ENCODE measurements around the gene DDX51. TPM values are rescaled to one million over a fixed set of nuclear protein-coding genes. Genes with fewer than 3 reads are reported as not detected.
"Not testable (repeated sequence)": the region's sequence is repeated elsewhere in the genome, so short reads cannot be mapped to it uniquely, and the experiment has no call there.

The DDX51 gene
- total and polyA plus RNA-seq, 2 experiments from 2014 or later = 12.4 to 18.3 TPM

- not testable (repeated sequence) for H3K27me3 ChIP-seq (ENCODE audit: insufficient read depth); H3K27me3 Mint-ChIP-seq (ENCODE audit: insufficient read depth, low read depth, poor library complexity); H3K4me3 ChIP-seq; H4K20me1 ChIP-seq (replicated peaks; ENCODE audit: insufficient read depth); H3K4me1 ChIP-seq (ENCODE audit: insufficient read depth); H3K4me3 Mint-ChIP-seq; H3K36me3 ChIP-seq (ENCODE audit: insufficient read depth); H3K9me2 ChIP-seq (ENCODE audit: insufficient read depth); H3K4me2 ChIP-seq; H3F3A ChIP-seq (replicated peaks; ENCODE audit: low read depth); H3K9me3 Mint-ChIP-seq; DNase-seq (ENCODE audit: low spot score); H3K27ac ChIP-seq (ENCODE audit: low read depth); H2AFZ ChIP-seq
- H3K36me3 Mint-ChIP-seq (ENCODE audit: low read depth) = peaks cover 28% of the 10 kb centered on the region
- peak overlapping the region; percentile 30; the same call in 1 of the 2 replicates for H3K27ac Mint-ChIP-seq
- H3K4me1 Mint-ChIP-seq = peaks cover 13% of the 10 kb centered on the region
- ATAC-seq = 0 out of 3 replicates have a peak, but pooled peaks have one; percentile 15
- peaks cover 13% of the 10 kb centered on the region; the same call in 1 of the 2 replicates for H3K79me2 ChIP-seq (replicated peaks; ENCODE audit: insufficient read depth)
Observed at GRCh38 chr12:132103072-132103471, 41.0 kb downstream of the DDX51 start.

DNA sequence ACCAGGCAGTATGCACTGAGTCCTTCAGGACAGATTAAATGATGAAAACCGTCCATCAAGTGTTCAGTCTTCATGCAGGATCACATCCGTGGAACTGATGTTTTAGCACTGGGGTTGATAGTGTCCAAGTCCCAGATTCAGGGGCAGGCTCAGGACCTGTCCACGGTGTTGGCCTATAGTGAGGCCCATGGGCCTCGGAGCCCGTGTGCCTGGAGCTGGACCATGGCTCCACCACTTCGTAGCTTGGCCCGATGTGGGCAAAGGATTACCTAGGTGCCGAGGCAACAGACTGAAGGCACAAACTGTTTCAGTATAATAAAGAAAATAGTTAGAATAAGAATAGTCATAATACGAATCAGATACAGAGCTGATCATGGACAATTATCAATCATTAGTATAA is 41.8 kb downstream of the DDX51 start:
- H3K27me3 Mint-ChIP-seq (ENCODE audit: insufficient read depth, low read depth, poor library complexity) = peaks cover 5% of the 10 kb centered on the region
- peaks cover 32% of the 10 kb centered on the region for H3K36me3 Mint-ChIP-seq (ENCODE audit: low read depth)
- H4K20me1 ChIP-seq (replicated peaks; ENCODE audit: insufficient read depth) = peaks cover 11% of the 10 kb centered on the region; the same call in 1 of the 2 replicates
- DNase-seq (ENCODE audit: low spot score) (no peak), ATAC-seq (no peak)
- peaks cover 8% of the 10 kb centered on the region; the same call in 2 of the 3 replicates for H3K4me1 Mint-ChIP-seq
- H3K4me2 ChIP-seq = no peak overlapping the region
- H3K27ac Mint-ChIP-seq = no peak overlapping the region
- H3K79me2 ChIP-seq (replicated peaks; ENCODE audit: insufficient read depth) = peaks cover 19% of the 10 kb centered on the region; the same call in 1 of the 2 replicates
- H3K4me3 ChIP-seq = no peak overlapping the region
- H2AFZ ChIP-seq = no peak overlapping the region
- no peaks in the 10 kb centered on the region for H3F3A ChIP-seq (replicated peaks; ENCODE audit: low read depth)
- no peaks in the 10 kb centered on the region for H3K27me3 ChIP-seq (ENCODE audit: insufficient read depth)
- no peaks in the 10 kb centered on the region for H3K9me2 ChIP-seq (ENCODE audit: insufficient read depth)
- H3K9me3 Mint-ChIP-seq = no peaks in the 10 kb centered on the region; the same call in 1 of the 3 replicates
- no peaks in the 10 kb centered on the region for H3K4me1 ChIP-seq (ENCODE audit: insufficient read depth)
- H3K4me3 Mint-ChIP-seq = no peak overlapping the region
- H3K36me3 ChIP-seq (ENCODE audit: insufficient read depth) = 0 out of 2 replicates have a peak, but pooled peaks cover 6% of the 10 kb centered on the region
- no peak overlapping the region for H3K27ac ChIP-seq (ENCODE audit: low read depth)
- TF ChIP-seq NANOG (IDR thresholded peaks at IDR 0.05; ENCODE audit: borderline replicate concordance) = no peak
- no peak for TF ChIP-seq POLR2AphosphoS5 (IDR thresholded peaks at IDR 0.05; ENCODE audit: low read depth)
- TF ChIP-seq EZH2 (IDR thresholded peaks at IDR 0.05; ENCODE audit: low read depth, unreplicated experiment) = no peak
- TF ChIP-seq, protein P1, sequence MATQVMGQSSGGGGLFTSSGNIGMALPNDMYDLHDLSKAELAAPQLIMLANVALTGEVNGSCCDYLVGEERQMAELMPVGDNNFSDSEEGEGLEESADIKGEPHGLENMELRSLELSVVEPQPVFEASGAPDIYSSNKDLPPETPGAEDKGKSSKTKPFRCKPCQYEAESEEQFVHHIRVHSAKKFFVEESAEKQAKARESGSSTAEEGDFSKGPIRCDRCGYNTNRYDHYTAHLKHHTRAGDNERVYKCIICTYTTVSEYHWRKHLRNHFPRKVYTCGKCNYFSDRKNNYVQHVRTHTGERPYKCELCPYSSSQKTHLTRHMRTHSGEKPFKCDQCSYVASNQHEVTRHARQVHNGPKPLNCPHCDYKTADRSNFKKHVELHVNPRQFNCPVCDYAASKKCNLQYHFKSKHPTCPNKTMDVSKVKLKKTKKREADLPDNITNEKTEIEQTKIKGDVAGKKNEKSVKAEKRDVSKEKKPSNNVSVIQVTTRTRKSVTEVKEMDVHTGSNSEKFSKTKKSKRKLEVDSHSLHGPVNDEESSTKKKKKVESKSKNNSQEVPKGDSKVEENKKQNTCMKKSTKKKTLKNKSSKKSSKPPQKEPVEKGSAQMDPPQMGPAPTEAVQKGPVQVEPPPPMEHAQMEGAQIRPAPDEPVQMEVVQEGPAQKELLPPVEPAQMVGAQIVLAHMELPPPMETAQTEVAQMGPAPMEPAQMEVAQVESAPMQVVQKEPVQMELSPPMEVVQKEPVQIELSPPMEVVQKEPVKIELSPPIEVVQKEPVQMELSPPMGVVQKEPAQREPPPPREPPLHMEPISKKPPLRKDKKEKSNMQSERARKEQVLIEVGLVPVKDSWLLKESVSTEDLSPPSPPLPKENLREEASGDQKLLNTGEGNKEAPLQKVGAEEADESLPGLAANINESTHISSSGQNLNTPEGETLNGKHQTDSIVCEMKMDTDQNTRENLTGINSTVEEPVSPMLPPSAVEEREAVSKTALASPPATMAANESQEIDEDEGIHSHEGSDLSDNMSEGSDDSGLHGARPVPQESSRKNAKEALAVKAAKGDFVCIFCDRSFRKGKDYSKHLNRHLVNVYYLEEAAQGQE (IDR thresholded peaks at IDR 0.05; ENCODE audit: unreplicated experiment) = no peak
- no peak for TF ChIP-seq CREB1 (CRISPR knock-in tag; IDR thresholded peaks at IDR 0.05; ENCODE audit: low read depth)
- TF ChIP-seq CTCF (conservative IDR thresholded peaks at IDR 0.05; ENCODE audit: low read depth in 2 of 2) = no peak
- TF ChIP-seq, protein P2, sequence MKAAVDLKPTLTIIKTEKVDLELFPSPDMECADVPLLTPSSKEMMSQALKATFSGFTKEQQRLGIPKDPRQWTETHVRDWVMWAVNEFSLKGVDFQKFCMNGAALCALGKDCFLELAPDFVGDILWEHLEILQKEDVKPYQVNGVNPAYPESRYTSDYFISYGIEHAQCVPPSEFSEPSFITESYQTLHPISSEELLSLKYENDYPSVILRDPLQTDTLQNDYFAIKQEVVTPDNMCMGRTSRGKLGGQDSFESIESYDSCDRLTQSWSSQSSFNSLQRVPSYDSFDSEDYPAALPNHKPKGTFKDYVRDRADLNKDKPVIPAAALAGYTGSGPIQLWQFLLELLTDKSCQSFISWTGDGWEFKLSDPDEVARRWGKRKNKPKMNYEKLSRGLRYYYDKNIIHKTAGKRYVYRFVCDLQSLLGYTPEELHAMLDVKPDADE (IDR thresholded peaks at IDR 0.05) = no peak
- TF ChIP-seq, protein P3, sequence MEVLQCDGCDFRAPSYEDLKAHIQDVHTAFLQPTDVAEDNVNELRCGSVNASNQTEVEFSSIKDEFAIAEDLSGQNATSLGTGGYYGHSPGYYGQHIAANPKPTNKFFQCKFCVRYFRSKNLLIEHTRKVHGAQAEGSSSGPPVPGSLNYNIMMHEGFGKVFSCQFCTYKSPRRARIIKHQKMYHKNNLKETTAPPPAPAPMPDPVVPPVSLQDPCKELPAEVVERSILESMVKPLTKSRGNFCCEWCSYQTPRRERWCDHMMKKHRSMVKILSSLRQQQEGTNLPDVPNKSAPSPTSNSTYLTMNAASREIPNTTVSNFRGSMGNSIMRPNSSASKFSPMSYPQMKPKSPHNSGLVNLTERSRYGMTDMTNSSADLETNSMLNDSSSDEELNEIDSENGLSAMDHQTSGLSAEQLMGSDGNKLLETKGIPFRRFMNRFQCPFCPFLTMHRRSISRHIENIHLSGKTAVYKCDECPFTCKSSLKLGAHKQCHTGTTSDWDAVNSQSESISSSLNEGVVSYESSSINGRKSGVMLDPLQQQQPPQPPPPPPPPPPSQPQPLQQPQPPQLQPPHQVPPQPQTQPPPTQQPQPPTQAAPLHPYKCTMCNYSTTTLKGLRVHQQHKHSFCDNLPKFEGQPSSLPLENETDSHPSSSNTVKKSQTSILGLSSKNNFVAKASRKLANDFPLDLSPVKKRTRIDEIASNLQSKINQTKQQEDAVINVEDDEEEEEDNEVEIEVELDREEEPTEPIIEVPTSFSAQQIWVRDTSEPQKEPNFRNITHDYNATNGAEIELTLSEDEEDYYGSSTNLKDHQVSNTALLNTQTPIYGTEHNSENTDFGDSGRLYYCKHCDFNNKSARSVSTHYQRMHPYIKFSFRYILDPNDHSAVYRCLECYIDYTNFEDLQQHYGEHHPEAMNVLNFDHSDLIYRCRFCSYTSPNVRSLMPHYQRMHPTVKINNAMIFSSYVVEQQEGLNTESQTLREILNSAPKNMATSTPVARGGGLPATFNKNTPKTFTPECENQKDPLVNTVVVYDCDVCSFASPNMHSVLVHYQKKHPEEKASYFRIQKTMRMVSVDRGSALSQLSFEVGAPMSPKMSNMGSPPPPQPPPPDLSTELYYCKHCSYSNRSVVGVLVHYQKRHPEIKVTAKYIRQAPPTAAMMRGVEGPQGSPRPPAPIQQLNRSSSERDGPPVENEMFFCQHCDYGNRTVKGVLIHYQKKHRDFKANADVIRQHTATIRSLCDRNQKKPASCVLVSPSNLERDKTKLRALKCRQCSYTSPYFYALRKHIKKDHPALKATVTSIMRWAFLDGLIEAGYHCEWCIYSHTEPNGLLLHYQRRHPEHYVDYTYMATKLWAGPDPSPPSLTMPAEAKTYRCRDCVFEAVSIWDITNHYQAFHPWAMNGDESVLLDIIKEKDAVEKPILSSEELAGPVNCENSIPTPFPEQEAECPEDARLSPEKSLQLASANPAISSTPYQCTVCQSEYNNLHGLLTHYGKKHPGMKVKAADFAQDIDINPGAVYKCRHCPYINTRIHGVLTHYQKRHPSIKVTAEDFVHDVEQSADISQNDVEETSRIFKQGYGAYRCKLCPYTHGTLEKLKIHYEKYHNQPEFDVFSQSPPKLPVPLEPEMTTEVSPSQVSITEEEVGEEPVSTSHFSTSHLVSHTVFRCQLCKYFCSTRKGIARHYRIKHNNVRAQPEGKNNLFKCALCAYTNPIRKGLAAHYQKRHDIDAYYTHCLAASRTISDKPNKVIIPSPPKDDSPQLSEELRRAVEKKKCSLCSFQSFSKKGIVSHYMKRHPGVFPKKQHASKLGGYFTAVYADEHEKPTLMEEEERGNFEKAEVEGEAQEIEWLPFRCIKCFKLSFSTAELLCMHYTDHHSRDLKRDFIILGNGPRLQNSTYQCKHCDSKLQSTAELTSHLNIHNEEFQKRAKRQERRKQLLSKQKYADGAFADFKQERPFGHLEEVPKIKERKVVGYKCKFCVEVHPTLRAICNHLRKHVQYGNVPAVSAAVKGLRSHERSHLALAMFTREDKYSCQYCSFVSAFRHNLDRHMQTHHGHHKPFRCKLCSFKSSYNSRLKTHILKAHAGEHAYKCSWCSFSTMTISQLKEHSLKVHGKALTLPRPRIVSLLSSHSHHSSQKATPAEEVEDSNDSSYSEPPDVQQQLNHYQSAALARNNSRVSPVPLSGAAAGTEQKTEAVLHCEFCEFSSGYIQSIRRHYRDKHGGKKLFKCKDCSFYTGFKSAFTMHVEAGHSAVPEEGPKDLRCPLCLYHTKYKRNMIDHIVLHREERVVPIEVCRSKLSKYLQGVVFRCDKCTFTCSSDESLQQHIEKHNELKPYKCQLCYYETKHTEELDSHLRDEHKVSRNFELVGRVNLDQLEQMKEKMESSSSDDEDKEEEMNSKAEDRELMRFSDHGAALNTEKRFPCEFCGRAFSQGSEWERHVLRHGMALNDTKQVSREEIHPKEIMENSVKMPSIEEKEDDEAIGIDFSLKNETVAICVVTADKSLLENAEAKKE (CRISPR knock-in tag; IDR thresholded peaks at IDR 0.05) = no peak
- TF ChIP-seq JUNB (IDR thresholded peaks at IDR 0.05; ENCODE audit: unreplicated experiment) = no peak

Data from GM23338 (cell line).